ENCODE results near the gene VPS13D.

DNA sequence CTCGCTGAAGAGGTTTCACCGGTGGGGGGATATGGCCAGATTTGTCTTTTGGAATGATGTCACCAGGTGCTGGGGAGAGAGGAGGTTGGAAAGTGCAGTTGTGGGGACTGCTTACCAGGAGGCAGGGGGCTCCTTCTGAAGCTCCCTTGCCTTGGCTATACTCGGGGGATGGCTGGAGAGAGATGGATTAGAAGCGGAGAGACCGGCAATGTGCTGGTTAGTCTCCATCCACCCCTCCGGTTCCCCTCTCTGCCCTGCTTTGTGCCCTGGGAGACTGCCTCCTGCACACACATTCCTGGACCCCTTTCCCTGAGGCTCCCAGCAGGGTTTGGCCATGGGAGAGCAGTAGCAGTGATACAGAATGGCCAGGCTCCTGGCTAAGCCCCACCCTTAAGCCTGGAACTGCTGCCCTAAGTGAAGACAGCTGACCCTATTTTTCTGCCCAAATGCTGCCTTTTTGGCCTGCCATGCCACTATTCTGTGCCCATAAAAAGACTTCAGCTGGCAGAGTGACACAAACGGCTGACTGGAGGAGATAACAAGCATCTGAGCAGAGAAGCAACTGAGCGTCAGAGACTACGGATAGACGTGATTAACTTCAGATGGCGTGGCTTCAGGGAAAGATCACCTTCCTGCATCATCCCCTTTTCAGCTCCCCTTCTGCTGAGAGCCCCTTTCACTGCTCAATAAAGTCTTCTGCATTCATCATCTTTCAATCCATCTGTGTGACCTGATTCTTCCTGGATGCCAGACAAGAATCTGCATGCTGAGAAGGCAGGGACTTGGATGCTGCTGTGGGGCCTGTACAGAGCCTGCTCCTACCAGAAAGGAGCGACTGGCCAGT is 14.5 kb upstream of the VPS13D start:
- TF ChIP-seq YY1 (IDR thresholded peaks at IDR 0.05; ENCODE audit: insufficient read depth, insufficient read length) (no peak), ZNF274 (IDR thresholded peaks at IDR 0.05; ENCODE audit: low read depth, low read length) (no peak)

Data from NT2/D1 (cell line).